GM03348 (cell line): ENCODE results near the gene NISCH.

ENCODE experiments used
- DNase-seq: peaks from one replicate; pipeline ENCODE4 v3.0.0; 2012; ENCODE audit warnings: low spot score

NISCH gene

GRCh38 chr3:52527039-52527731, 71.8 kb downstream of the NISCH start:
- no peak for DNase-seq

GRCh38 chr3:52527732-52528585, 72.6 kb downstream of the NISCH start:
- DNase-seq = no peak

GRCh38 chr3:52528586-52529375, 73.4 kb downstream of the NISCH start:
- DNase-seq = no peak

GRCh38 chr3:52529376-52530333, 74.3 kb downstream of the NISCH start:
- peak; percentile 51 for DNase-seq

- no peak for DNase-seq
Observed at GRCh38 chr3:52530918-52531826, 75.8 kb downstream of the NISCH start.

GRCh38 chr3:52531860-52532516, 76.6 kb downstream of the NISCH start:
- no peak for DNase-seq

- peak; percentile 46 for DNase-seq
Observed at GRCh38 chr3:52532517-52532837, 77.1 kb downstream of the NISCH start.

- peak; percentile 70 for DNase-seq
Observed at GRCh38 chr3:52532838-52533622, 77.6 kb downstream of the NISCH start.

- DNase-seq = peak; percentile 99
Observed at GRCh38 chr3:52533623-52534280, 78.3 kb downstream of the NISCH start, which contains the start of gene NT5DC2. Gene NT5DC2 (minus strand): TSS chr3:52533857. CDS start chr3:52533737, 120 bp downstream.

GRCh38 chr3:52534281-52535183, 79.1 kb downstream of the NISCH start:
- DNase-seq = peak; percentile 55

GRCh38 chr3:52535411-52536111, 80.2 kb downstream of the NISCH start:
- no peak for DNase-seq

- DNase-seq = no peak
Observed at GRCh38 chr3:52536112-52536368, 80.6 kb downstream of the NISCH start.

GRCh38 chr3:52536369-52537164, 81.2 kb downstream of the NISCH start, which contains the start of gene UQCC5:
Gene UQCC5 (plus strand): TSS chr3:52536605. CDS start chr3:52536756, 151 bp downstream.
- DNase-seq = peak; percentile 100

GRCh38 chr3:52537165-52537620, 81.8 kb downstream of the NISCH start:
- DNase-seq = no peak

- no peak for DNase-seq
Observed at GRCh38 chr3:52537726-52538421, 82.5 kb downstream of the NISCH start.
